ENCODE data around the gene CFL1. TPM values are rescaled to one million over a fixed set of nuclear protein-coding genes. Genes with fewer than 3 reads are reported as not detected.

The CFL1 gene
- total and polyA plus RNA-seq, 8 donors: 389 to 1,430 (median 667) TPM

DNA sequence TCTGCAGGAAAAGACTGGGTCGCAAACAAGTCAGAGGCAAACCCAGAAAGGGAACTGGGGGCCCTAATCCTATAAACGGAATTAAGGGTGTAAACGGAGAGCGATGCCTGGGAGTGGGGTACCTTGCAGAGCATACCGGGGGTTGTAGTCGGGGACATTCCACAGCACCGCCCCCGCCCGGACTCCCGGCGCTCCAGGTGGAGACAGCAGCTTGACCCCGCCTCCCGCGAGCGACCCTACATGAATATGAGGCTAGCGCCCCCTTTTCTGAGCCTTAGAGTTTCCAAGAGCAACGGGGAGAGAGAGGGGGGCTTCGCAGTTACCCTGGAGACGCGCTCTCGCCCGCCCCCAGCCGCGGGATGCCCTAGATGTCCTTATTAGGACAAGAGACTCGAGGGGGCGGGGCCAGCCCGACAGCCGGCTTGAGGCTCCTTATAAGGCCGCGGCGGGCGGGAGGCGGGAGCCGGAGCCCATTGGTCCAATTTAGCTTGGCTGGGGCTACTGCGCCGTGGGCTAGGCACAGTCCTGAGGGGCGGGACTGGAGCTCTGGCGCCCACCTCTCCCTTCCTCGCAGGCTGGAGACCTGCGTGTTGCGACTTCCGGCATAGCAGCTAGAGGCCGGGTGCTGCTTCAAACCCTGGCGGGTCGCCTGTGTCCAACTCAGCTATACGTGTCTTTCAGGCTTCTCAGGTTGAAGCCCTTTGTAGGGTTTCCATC, 1.3 kb upstream of the CFL1 start:
- H3K36me3 ChIP-seq: peaks cover 44 to 51% (median 47%) of the 10 kb centered on the region in 4 donors
- no peaks in the 10 kb centered on the region for H3K27me3 ChIP-seq
- H3K9me3 ChIP-seq: no peaks in the 10 kb centered on the region
- 0 to 1% (median 1%) methylated on average over 28 to 46 of the region's 46 CpGs for WGBS, 5 donors
- DNase-seq: peak; percentile 99
- peak overlapping the region; percentile 92 to 98 (median 97) for H3K27ac ChIP-seq
- H3K4me3 ChIP-seq: peak overlapping the region; percentile 94 to 99 (median 99)
- peaks cover 34 to 76% (median 66%) of the 10 kb centered on the region in 4 donors for H3K4me1 ChIP-seq
- intact Hi-C loops (cut with DNase I; ENCODE audit: low total_unique reads): no loop called here
- TF ChIP-seq POLR2A (IDR thresholded peaks at IDR 0.05): peak in 2 of 4 donors; percentile 68 to 76
- peak; percentile 98 for TF ChIP-seq POLR2AphosphoS5 (IDR thresholded peaks at IDR 0.05)
- TF ChIP-seq EP300 (IDR thresholded peaks at IDR 0.05): no peak

DNA sequence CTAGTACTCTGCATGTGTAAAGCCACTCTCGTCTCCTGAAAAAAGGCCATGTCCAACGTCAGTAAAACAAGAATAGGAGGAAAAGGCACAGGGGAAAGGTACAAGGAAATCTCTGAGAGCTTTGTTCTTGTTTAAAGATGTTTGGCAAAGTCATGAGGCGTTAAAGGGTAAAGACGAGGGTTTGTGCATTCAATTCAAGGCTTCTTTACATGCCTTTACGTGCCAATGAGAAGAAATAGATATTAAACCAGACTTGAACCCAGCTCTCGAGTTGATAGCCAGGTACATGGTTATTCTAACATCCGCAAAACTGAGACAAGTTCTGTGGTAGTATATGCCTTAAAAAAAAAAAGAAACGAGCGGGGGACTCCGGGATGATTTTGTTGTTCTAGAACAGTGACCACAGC, 704 bp upstream of the CFL1 start:
- peaks cover 44 to 51% (median 47%) of the 10 kb centered on the region in 4 donors for H3K36me3 ChIP-seq
- peak overlapping the region; percentile 92 to 98 (median 97) for H3K27ac ChIP-seq
- no peak for DNase-seq
- TF ChIP-seq POLR2A (IDR thresholded peaks at IDR 0.05) (no peak), POLR2AphosphoS5 (IDR thresholded peaks at IDR 0.05) (no peak), EP300 (IDR thresholded peaks at IDR 0.05) (no peak)
- TF ChIP-seq, protein P1, sequence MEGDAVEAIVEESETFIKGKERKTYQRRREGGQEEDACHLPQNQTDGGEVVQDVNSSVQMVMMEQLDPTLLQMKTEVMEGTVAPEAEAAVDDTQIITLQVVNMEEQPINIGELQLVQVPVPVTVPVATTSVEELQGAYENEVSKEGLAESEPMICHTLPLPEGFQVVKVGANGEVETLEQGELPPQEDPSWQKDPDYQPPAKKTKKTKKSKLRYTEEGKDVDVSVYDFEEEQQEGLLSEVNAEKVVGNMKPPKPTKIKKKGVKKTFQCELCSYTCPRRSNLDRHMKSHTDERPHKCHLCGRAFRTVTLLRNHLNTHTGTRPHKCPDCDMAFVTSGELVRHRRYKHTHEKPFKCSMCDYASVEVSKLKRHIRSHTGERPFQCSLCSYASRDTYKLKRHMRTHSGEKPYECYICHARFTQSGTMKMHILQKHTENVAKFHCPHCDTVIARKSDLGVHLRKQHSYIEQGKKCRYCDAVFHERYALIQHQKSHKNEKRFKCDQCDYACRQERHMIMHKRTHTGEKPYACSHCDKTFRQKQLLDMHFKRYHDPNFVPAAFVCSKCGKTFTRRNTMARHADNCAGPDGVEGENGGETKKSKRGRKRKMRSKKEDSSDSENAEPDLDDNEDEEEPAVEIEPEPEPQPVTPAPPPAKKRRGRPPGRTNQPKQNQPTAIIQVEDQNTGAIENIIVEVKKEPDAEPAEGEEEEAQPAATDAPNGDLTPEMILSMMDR (IDR thresholded peaks at IDR 0.05): no peak
- intact Hi-C loops (cut with DNase I; ENCODE audit: low total_unique reads): no loop called here
- H3K4me1 ChIP-seq: peaks cover 34 to 79% (median 71%) of the 10 kb centered on the region in 4 donors
- peak overlapping the region; percentile 94 to 99 (median 99) for H3K4me3 ChIP-seq
- H3K9me3 ChIP-seq: no peaks in the 10 kb centered on the region
- 0 to 1% (median 1%) methylated on average over 10 of the region's 10 CpGs for WGBS, 5 donors
- no peaks in the 10 kb centered on the region for H3K27me3 ChIP-seq

DNA sequence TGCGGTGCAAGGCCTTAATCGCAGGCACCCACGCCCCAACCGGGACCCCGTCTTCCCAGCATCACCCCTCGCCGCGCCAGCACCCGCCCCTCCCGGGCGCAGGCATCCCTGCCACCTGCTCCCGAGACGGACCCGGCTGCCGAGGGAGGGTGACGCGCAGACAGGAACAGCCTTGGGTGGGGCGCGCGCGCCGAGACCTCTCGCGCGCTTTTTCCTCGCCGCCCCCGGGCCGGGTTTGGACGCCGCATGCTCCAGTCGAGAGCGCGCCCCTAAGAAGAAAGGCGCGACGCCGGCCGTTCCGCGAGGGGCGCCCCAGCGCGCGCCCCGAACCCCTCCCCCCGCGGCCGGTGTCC, 504 bp downstream of the CFL1 start:
- WGBS, 5 donors: 0 to 1% (median 0%) methylated on average over 20 to 49 of the region's 49 CpGs; no CpG with 5 or more reads in 1 of the 5 donors
- no peak for DNase-seq
- Histone ChIP-seq H3K27me3 (no peaks in the 10 kb centered on the region), H3K4me1 (peaks cover 34 to 79% (median 76%) of the 10 kb centered on the region in 4 donors), H3K27ac (peak overlapping the region; percentile 92 to 98 (median 97)), H3K4me3 (peak overlapping the region; percentile 94 to 99 (median 99)), H3K36me3 (peaks cover 43 to 51% (median 47%) of the 10 kb centered on the region in 4 donors), H3K9me3 (no peaks in the 10 kb centered on the region)
- TF ChIP-seq EP300 (IDR thresholded peaks at IDR 0.05): no peak
- no peak for TF ChIP-seq POLR2AphosphoS5 (IDR thresholded peaks at IDR 0.05)
- no peak for TF ChIP-seq POLR2A (IDR thresholded peaks at IDR 0.05)
- TF ChIP-seq, protein P1 (IDR thresholded peaks at IDR 0.05): no peak
- intact Hi-C loops (cut with DNase I; ENCODE audit: low total_unique reads): no loop called here

DNA sequence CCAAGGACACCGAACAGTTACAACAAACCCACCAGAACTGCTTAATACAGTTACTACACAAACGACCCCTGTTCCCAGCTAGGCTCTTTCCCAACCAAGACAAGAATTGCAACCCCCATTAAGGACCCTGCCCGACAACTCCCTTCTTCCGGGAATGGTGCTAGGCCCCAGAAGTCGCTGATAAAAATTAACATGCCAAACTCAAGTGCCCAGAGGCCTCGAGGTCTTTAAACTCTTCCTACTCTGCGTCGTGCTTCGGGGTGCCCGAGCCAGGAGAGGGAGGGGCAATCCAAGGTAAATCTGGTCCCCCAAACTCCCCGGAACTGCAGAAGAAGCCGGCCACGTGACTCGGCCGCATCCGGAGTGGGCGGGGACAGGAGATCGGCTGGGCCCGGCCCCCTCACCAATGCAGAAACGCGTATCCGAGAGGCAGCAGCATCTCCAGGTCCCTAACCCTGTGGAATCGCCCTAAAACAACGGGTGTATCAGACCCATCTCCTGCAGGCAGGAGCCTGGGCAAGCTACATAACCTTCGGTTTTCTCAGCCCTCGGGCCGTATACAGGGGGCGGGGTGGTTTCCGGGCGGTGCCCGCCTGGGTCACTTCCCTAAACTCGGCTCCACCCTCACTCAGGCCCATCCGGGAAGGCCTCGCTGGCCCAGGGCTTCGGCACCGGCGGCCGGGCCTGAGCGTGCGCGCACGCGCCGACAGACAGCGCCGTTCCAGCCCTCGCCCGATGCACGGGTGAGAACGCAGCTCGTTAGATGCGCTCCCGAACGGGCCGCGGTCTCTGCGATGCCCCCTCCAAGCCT, 1.1 kb downstream of the CFL1 start:
- intact Hi-C loops (cut with DNase I; ENCODE audit: low total_unique reads): no loop called here
- WGBS, 5 donors: 1 to 6% (median 1%) methylated on average over 16 to 57 of the region's 57 CpGs
- H3K27me3 ChIP-seq: no peaks in the 10 kb centered on the region
- H3K4me3 ChIP-seq: peak overlapping the region; percentile 94 to 99 (median 99)
- peaks cover 40 to 51% (median 47%) of the 10 kb centered on the region in 4 donors for H3K36me3 ChIP-seq
- H3K9me3 ChIP-seq: no peaks in the 10 kb centered on the region
- peaks cover 30 to 78% (median 73%) of the 10 kb centered on the region in 4 donors for H3K4me1 ChIP-seq
- DNase-seq: peak; percentile 84 to 90
- TF ChIP-seq POLR2AphosphoS5 (IDR thresholded peaks at IDR 0.05) (peak; percentile 24 to 88 (median 79)), EP300 (IDR thresholded peaks at IDR 0.05) (no peak), POLR2A (IDR thresholded peaks at IDR 0.05) (peak in 1 of 4 donors; percentile 7)
- TF ChIP-seq, protein P1 (IDR thresholded peaks at IDR 0.05): no peak
- peak overlapping the region; percentile 92 to 98 (median 97) for H3K27ac ChIP-seq
